B cell (primary cell): ENCODE data around the gene ADAMTS12.

ENCODE experiments used
- EZH2 ChIP-seq: IDR thresholded peaks from 2 replicates; pipeline ENCODE4 v1.6.1; 2012; ENCODE audit warnings: borderline replicate concordance, low read depth, mild to moderate bottlenecking, moderate library complexity, low read length; ENCODE audit not compliant: insufficient read depth, poor library complexity, severe bottlenecking
- TF ChIP-seq, protein P1 (sequence below): fragments of 200-600 bp; IDR thresholded peaks from one replicate; pipeline ENCODE4 v1.8.0; 2022; ENCODE audit warnings: antibody characterized with exemption, mild to moderate bottlenecking

- TF ChIP-seq, protein P1, sequence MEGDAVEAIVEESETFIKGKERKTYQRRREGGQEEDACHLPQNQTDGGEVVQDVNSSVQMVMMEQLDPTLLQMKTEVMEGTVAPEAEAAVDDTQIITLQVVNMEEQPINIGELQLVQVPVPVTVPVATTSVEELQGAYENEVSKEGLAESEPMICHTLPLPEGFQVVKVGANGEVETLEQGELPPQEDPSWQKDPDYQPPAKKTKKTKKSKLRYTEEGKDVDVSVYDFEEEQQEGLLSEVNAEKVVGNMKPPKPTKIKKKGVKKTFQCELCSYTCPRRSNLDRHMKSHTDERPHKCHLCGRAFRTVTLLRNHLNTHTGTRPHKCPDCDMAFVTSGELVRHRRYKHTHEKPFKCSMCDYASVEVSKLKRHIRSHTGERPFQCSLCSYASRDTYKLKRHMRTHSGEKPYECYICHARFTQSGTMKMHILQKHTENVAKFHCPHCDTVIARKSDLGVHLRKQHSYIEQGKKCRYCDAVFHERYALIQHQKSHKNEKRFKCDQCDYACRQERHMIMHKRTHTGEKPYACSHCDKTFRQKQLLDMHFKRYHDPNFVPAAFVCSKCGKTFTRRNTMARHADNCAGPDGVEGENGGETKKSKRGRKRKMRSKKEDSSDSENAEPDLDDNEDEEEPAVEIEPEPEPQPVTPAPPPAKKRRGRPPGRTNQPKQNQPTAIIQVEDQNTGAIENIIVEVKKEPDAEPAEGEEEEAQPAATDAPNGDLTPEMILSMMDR = no peak
- TF ChIP-seq EZH2 = no peak
Measured at GRCh38 chr5:33828626-33829308, 63.0 kb downstream of the ADAMTS12 start.
